Measurements from ENCODE around the gene PRKN.
A peak's percentile ranks its signal among the peaks of the same experiment; 100 is the strongest.

PRKN gene

GRCh38 chr6:161963634-161964234, 763.8 kb downstream of the PRKN start:
- DNase-seq (ENCODE audit: low read depth, low spot score): no peak

DNA sequence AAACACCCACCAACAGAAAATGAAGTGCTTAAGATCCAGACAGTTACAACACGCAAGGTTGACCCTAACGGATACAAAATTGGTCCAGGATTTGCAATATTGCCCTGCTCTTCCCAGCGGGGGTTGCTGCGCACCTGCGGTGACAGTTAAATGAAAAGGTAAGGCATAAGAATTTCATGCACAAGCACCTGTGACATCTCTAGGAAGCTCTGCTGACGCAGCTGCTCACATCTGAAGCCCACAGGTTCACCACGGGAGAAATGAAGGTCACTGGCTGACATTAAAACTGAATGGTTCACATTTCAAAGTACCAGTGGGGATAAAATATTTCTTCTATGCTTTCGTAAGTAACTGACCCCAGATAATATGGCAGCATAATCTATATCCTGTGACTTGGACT, 764.4 kb downstream of the PRKN start:
- DNase-seq (ENCODE audit: low read depth, low spot score): no peak

DNA sequence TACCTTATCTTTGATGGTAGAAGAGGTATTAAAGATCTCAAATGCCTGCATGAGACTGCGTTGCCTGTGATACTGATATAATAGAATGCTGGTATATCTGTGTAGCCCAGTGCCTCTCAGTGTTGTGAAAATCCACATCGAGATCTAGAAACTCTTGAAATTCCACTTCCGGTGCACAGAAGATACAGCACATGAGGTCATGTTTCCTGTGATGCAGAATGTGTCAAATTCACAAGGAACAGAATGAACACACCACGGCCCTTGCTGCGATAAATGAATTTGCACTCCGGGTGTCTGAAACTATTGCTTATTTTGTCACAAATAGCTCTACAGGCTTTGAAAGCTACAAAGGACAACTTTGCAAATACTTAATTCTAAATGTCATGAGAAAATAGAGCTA, 765.8 kb downstream of the PRKN start:
- DNase-seq (ENCODE audit: low read depth, low spot score): no peak

GRCh38 chr6:161961046-161961445, 766.5 kb downstream of the PRKN start:
- no peak for DNase-seq (ENCODE audit: low read depth, low spot score)

- no peak for DNase-seq (ENCODE audit: low read depth, low spot score)
These were observed 768.5 kb downstream of the PRKN start for GRCh38 chr6:161959072-161959471.

GRCh38 chr6:161956082-161956481, 771.5 kb downstream of the PRKN start:
- DNase-seq (ENCODE audit: low read depth, low spot score): no peak

DNA sequence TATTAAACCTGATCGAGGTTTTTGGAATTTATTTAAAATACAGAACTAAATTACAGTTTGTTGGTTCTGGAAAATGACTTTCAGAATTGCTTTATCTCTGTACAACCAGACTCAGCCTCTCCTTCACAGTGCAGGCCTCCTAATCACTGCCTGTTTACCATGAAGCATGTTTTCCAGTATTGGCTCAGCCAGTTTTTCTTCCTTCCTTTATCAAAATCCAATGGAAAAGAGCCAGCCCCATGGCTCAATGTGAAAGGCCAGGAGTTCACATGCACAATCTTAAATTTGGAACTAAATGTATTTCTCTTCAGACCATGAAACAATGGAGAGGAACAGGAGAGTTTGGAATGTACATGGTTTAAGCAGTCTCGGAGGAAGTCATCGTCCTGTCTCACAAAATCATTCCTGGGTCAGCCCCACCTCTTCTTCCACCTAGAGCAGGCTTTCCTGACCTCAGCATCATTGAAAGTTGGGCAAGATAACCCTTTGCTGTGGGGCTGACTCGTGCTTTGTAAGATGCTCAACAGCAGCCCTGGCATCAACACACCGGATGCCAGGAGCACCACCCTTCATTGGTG, 772.8 kb downstream of the PRKN start:
- DNase-seq (ENCODE audit: low read depth, low spot score): peak; percentile 38

- peak; percentile 82 for DNase-seq (ENCODE audit: low read depth, low spot score)
These were observed 773.5 kb downstream of the PRKN start for GRCh38 chr6:161954077-161954476.

- no peak for DNase-seq (ENCODE audit: low read depth, low spot score)
These were observed 776.4 kb downstream of the PRKN start for GRCh38 chr6:161951126-161951525.

DNA sequence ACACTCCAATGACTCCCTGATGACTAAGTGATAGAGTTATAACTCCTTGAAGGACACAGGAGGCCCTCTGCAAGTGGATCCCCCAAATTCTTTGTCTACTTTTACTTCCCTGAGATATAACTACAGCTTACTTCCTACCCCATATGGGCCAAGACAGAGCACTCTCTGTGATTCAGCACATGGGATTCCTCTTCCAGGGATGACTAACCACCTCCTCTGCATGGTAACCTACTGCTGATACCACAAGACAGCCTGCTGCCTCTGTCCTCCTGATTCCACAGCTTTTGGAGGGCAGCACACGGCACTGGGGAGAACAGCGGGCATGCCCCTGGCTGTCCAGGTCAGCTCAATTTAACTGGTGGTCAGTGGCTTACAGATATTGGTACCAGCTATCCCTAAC, 778.0 kb downstream of the PRKN start:
- DNase-seq (ENCODE audit: low read depth, low spot score): peak; percentile 24

- DNase-seq (ENCODE audit: low read depth, low spot score): no peak
These were observed 779.1 kb downstream of the PRKN start for GRCh38 chr6:161948462-161948861.

- DNase-seq (ENCODE audit: low read depth, low spot score): no peak
These were observed 780.2 kb downstream of the PRKN start for GRCh38 chr6:161947371-161947770.

DNA sequence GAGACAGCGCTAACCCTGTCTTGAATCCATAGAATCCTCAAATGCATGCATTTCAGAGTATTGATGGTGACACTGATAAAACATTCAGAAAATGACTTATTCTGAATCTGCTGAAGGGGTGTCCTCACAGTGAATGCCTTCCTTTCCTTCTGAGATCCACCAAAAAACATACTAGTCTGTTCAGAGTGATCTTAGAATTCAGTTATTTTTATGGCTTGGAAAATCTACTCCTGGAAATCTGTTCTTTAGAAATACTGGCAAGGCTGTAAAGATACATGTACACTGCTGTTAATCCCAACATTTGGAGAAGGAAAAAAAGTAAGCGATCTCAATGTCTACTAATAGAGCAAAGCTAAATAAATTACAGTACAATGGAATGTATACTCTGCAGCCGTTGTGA, 781.1 kb downstream of the PRKN start:
- no peak for DNase-seq (ENCODE audit: low read depth, low spot score)

- DNase-seq (ENCODE audit: low read depth, low spot score): no peak
These were observed 784.0 kb downstream of the PRKN start for GRCh38 chr6:161943561-161943960.

GRCh38 chr6:161941565-161941964, 786.0 kb downstream of the PRKN start:
- DNase-seq (ENCODE audit: low read depth, low spot score): no peak

GRCh38 chr6:161940519-161940918, 787.0 kb downstream of the PRKN start:
- no peak for DNase-seq (ENCODE audit: low read depth, low spot score)

- no peak for DNase-seq (ENCODE audit: low read depth, low spot score)
These were observed 801.2 kb downstream of the PRKN start for GRCh38 chr6:161926324-161926723.

DNA sequence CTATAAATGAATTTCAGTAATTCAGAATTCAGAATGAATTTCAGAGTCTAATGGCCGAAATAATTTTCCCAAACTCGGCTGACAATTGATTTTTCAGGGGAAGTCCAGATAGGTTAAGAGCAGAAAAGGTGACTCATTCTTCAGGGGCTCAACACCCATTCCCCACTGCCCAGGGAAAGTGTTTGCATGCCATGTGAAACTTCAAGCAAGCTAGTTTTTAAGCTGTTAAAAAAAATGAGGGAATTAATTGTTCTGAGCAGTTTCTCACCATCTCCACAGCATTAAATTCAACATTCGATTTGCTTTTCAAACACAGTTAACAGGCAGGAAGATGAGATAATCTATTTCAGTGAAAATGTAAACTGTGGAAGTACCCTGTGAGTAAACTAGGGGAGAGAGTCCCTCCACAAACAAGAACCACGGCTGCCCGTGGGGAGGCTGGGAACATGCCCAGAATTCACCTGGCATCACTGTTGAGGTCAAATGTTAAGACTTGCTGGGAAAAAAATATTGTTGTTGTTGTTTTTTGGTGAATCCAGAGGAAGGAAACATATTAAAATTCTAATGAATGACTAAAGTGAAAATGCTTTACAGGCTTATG, 803.0 kb downstream of the PRKN start:
- DNase-seq (ENCODE audit: low read depth, low spot score): peak; percentile 51

DNA sequence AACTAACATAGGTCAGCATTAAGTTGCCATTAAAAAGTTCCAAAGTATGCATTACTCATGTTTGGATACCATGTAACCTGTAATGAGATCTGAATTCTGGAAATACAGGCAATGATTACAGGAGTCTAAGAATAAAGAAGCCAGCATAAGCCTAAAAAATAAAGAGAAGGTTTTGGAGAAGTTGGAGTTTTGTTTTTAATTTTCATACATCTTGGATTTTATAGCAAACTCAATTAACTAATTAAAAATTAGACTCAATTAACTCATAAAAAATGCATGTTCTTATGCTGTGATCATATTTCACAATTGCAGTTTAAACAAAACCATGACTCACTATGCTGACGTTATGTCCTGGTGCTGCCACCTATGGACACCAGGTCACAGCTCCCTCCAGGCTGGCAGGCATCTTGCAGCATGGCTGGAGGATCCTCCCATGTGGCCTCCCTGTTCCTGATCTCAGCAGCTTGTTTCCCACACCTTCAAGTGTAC, 804.9 kb downstream of the PRKN start:
- peak; percentile 65 for DNase-seq (ENCODE audit: low read depth, low spot score)

DNA sequence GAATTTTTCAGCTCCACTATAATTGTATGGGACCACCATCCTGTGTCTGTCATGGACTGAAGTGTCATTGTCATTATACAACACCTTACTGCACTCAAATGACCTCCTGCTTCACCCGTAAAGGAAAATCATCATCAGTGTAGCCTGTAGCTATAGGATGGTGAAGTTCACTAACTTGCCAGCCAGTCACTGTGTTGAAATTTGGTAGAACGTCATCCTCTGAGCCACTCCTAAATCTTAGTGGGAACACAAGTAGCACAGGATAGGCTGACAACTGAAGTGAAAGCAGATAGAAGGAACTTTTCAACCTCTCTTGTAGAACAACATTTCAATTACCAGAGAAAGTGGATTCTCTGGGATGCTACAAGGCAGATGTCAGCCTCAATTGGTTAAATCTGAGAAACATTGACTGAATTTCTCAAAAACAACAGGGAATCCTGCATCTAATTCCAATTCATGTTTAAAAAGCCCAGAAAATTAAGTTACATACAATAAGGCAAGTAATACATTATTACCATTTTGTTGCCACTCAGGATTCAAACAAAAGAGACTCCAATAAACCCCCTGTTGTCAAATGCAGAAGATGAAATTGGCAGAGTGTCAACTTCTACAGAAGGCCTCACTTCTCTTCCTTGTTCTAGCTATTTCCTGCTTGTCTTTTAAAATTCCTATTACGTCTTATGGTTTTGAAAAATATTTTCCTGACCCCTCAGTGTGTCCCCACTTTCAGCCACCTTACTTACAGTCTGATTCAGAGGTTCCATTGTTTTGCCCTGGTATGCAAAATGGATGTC, 805.8 kb downstream of the PRKN start:
- no peak for DNase-seq (ENCODE audit: low read depth, low spot score)

GRCh38 chr6:161919691-161920090, 807.9 kb downstream of the PRKN start:
- DNase-seq (ENCODE audit: low read depth, low spot score): no peak

GRCh38 chr6:161918628-161919205, 808.8 kb downstream of the PRKN start:
- peak; percentile 52 for DNase-seq (ENCODE audit: low read depth, low spot score)
